IPS-18a (cell line): ENCODE measurements around the gene AQP12A.
"Not testable (repeated sequence)": the region's sequence is repeated elsewhere in the genome, so short reads cannot be mapped to it uniquely, and the experiment has no call there.

Experiments
- H3K27ac ChIP-seq: one replicate; pipeline ENCODE4 v1.5.1; 2013; ENCODE audit warnings: low read length
- H3K27me3 ChIP-seq: one replicate; pipeline ENCODE4 v1.6.1; 2013; ENCODE audit warnings: mild to moderate bottlenecking, low read length; ENCODE audit not compliant: control insufficient read depth, insufficient read depth
- H3K36me3 ChIP-seq: one replicate; pipeline ENCODE4 v1.6.1; 2013; ENCODE audit warnings: low read depth, low read length; ENCODE audit not compliant: control insufficient read depth
- H3K4me1 ChIP-seq: one replicate; pipeline ENCODE4 v1.6.1; 2013; ENCODE audit warnings: low read depth, low read length; ENCODE audit not compliant: control insufficient read depth
- H3K4me3 ChIP-seq: one replicate; pipeline ENCODE4 v1.5.1; 2013; ENCODE audit warnings: low read length
- H3K9ac ChIP-seq: one replicate; pipeline ENCODE4 v1.6.1; 2013; ENCODE audit warnings: mild to moderate bottlenecking, low read length, moderate library complexity
- H3K9me3 ChIP-seq: one replicate; pipeline ENCODE4 v1.6.1; 2013; ENCODE audit warnings: low read depth, low read length; ENCODE audit not compliant: control insufficient read depth

AQP12A gene

GRCh38 chr2:240647503-240648154 lies 44.0 kb upstream of the AQP12A start:
- H3K27me3 ChIP-seq = peaks cover 10% of the 10 kb centered on the region
- H3K27ac ChIP-seq = no peak overlapping the region
- H3K36me3 ChIP-seq = no peaks in the 10 kb centered on the region
- H3K9me3 ChIP-seq = no peaks in the 10 kb centered on the region
- no peak overlapping the region for H3K9ac ChIP-seq
- no peaks in the 10 kb centered on the region for H3K4me1 ChIP-seq
- H3K4me3 ChIP-seq = no peak overlapping the region

DNA sequence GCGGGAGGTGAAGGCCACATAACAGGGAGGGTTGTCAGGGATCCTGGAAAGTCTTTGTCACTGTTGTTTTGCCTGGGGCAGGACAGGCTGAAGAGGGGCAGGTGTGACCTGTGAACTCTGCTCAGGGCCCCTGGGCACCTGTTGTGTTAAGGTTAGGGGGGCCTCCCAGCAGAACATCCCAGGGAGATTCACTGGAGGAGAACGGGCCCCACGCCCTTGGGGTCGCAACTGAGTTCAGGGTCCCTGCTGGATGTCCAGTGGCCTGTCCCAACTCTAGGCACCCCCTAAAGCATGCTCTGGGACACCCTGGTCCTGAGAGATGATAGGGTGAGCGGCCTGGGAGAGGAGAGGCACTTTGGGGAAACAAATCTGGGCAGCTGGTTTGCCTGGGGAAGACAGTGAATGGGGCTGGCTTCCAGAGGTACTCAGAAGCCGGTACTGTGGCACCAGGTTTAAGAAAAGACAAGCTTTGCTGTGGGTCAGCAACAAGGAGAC lies 43.5 kb upstream of the AQP12A start:
- H3K27me3 ChIP-seq = peaks cover 10% of the 10 kb centered on the region
- no peak overlapping the region for H3K4me3 ChIP-seq
- no peaks in the 10 kb centered on the region for H3K9me3 ChIP-seq
- H3K36me3 ChIP-seq = no peaks in the 10 kb centered on the region
- no peak overlapping the region for H3K27ac ChIP-seq
- no peak overlapping the region for H3K9ac ChIP-seq
- H3K4me1 ChIP-seq = no peaks in the 10 kb centered on the region

DNA sequence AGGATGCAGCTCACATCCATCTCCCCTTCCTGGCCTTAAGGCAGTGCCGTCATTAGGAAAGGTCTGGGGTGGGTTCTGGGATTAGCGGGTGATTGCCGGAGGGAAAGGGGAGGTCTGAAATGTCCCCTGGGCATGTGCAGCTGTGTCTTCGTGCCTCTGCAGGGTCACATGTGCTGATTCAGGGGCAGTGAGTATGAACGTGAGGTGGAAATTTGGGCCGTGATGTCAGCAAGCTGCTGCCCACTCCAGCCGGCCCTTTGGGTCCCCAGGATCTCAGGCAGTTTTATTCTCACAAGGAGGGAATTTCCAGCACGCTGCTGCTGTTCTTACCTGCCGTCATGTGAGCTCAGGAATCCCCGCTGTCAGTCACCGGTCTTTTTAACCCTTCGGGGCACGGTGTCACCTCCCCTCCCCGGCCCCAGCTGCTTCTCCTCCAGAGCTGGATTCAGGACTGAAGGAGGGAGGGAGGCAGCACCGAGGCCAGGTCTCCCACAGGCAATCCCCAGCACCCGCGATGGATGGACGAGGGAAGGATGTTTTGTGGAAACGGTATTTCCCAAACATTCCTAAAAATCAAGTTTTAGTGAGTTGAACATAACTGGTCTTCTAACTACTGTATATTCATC lies 42.9 kb upstream of the AQP12A start:
- Histone ChIP-seq H3K36me3 (no peaks in the 10 kb centered on the region), H3K9ac (no peak overlapping the region), H3K27me3 (peaks cover 10% of the 10 kb centered on the region), H3K27ac (no peak overlapping the region), H3K4me3 (no peak overlapping the region), H3K4me1 (no peaks in the 10 kb centered on the region), H3K9me3 (no peaks in the 10 kb centered on the region)

- Histone ChIP-seq H3K9me3 (no peaks in the 10 kb centered on the region), H3K36me3 (no peaks in the 10 kb centered on the region), H3K9ac (no peak overlapping the region), H3K4me3 (no peak overlapping the region), H3K4me1 (no peaks in the 10 kb centered on the region), H3K27me3 (peaks cover 10% of the 10 kb centered on the region), H3K27ac (no peak overlapping the region)
Observed at GRCh38 chr2:240649331-240649730, 42.3 kb upstream of the AQP12A start.

- Histone ChIP-seq H3K4me3 (no peak overlapping the region), H3K36me3 (no peaks in the 10 kb centered on the region), H3K4me1 (no peaks in the 10 kb centered on the region), H3K9ac (no peak overlapping the region), H3K9me3 (no peaks in the 10 kb centered on the region), H3K27me3 (peaks cover 10% of the 10 kb centered on the region), H3K27ac (no peak overlapping the region)
Observed at GRCh38 chr2:240650254-240650965, 41.3 kb upstream of the AQP12A start.

GRCh38 chr2:240651185-240651584 lies 40.5 kb upstream of the AQP12A start:
- Histone ChIP-seq H3K9me3 (no peaks in the 10 kb centered on the region), H3K36me3 (no peaks in the 10 kb centered on the region), H3K9ac (no peak overlapping the region), H3K4me3 (no peak overlapping the region), H3K27me3 (peaks cover 10% of the 10 kb centered on the region), H3K4me1 (no peaks in the 10 kb centered on the region), H3K27ac (no peak overlapping the region)

DNA sequence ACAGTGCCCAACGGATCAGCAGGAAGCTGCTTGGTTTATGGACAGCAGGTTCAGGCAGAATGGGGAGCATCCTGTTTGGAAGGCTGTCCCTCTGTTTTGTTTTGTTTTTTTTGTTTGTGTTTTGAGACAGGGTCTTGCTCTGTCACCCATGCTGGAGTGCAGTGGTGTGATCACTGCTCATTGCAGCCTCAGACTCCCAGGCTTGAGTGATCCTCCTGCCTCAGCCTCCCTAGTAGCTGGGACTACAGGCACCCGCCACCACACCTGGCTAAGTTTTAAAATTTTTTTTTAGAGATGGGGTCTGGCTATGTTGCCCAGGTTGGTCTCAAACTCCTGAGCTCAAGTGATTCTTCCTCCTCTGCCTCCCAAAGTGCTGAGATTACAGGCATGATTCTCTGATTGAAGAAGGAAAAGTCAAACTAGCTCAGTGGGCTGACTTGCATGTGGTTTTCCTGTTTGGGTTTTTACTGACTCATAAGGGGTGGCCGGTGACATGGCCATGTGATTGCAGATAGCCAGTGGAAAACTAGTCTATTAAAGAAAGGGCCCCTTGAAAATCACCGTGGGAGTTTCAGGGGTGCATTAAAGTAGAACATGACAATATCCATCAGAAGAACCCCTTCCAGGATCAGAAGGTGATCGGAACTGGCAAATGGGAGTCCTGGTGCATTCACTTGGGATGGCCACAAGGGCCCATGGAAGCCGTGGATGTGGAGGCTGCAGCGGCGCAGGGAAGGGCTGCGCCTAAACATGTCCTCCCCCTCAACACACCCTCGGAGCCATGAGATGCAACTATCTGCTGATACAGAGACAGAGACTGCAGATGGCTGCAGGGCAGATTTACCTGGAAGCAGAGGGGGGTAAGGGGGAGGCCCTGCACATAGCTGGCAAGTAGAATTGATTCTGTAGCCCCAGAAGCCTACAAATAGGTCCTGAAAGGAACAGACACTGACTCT lies 35.5 kb upstream of the AQP12A start:
- Histone ChIP-seq H3K27ac (no peak overlapping the region), H3K4me1 (no peaks in the 10 kb centered on the region), H3K27me3 (no peaks in the 10 kb centered on the region), H3K9ac (no peak overlapping the region), H3K9me3 (no peaks in the 10 kb centered on the region), H3K4me3 (no peak overlapping the region), H3K36me3 (no peaks in the 10 kb centered on the region)

GRCh38 chr2:240659883-240660282 lies 31.8 kb upstream of the AQP12A start:
- H3K27ac ChIP-seq, H3K9ac ChIP-seq, H3K4me3 ChIP-seq, H3K27me3 ChIP-seq, H3K9me3 ChIP-seq, H3K36me3 ChIP-seq, H3K4me1 ChIP-seq: not testable (repeated sequence)

DNA sequence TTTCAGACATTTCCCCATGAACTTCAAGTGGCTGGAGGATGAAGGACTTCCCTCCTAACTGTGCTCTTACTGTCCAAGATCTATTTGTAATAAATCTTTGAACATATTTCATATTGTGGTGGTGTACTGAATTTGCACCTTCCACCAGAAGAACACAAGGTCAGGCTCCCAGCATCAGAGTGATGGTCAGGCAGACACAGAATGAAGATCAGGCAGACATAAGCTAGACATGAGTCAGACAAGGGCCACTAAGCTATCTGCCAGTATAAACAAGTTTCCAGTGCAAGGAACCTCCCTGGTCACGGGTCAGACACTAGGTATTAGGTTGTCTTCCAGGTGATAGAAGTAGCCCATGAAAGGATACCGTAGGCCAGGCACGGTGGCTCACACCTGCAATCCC lies 29.0 kb upstream of the AQP12A start:
- Histone ChIP-seq H3K9me3 (peaks cover 3% of the 10 kb centered on the region), H3K36me3 (no peaks in the 10 kb centered on the region), H3K27ac (no peak overlapping the region), H3K4me1 (no peaks in the 10 kb centered on the region), H3K4me3 (no peak overlapping the region), H3K9ac (no peak overlapping the region), H3K27me3 (no peaks in the 10 kb centered on the region)

- no peaks in the 10 kb centered on the region for H3K27me3 ChIP-seq
- no peak overlapping the region for H3K9ac ChIP-seq
- H3K4me1 ChIP-seq = no peaks in the 10 kb centered on the region
- no peak overlapping the region for H3K4me3 ChIP-seq
- peaks cover 3% of the 10 kb centered on the region for H3K9me3 ChIP-seq
- H3K27ac ChIP-seq = no peak overlapping the region
- no peaks in the 10 kb centered on the region for H3K36me3 ChIP-seq
Observed at GRCh38 chr2:240663546-240664190, 28.0 kb upstream of the AQP12A start.

GRCh38 chr2:240664622-240665021 lies 27.0 kb upstream of the AQP12A start:
- Histone ChIP-seq H3K27me3 (no peaks in the 10 kb centered on the region), H3K36me3 (no peaks in the 10 kb centered on the region), H3K27ac (no peak overlapping the region), H3K4me3 (no peak overlapping the region), H3K4me1 (no peaks in the 10 kb centered on the region), H3K9ac (no peak overlapping the region), H3K9me3 (peaks cover 3% of the 10 kb centered on the region)
